GM23338 (cell line): ENCODE results near the gene VDR. TPM values are rescaled to one million over a fixed set of nuclear protein-coding genes. Genes with fewer than 3 reads are reported as not detected.
"Not testable (repeated sequence)": the region's sequence is repeated elsewhere in the genome, so short reads cannot be mapped to it uniquely, and the experiment has no call there.

Source experiments
- ATAC-seq: fragments of 200-7000 bp; cut with Tn5 transposase; 3 replicates; pipeline ENCODE4 v1.9.1; 2020
- DNase-seq: peaks from one replicate; pipeline ENCODE4 v3.0.0-alpha.2; 2015; ENCODE audit warnings: low spot score
- H2AFZ ChIP-seq: fragments of 200-600 bp; sonication (generic); 2 replicates; pipeline ENCODE4 v1.8.0; 2016; ENCODE audit warnings: antibody characterized with exemption, mild to moderate bottlenecking, moderate library complexity
- H3F3A ChIP-seq: fragments of 200-600 bp; sonication (generic); replicated peaks from 2 replicates; pipeline ENCODE4 v1.8.0; 2017; ENCODE audit warnings: antibody characterized with exemption, mixed run types, low read depth
- H3K27ac ChIP-seq: fragments of 200-600 bp; sonication (generic); 2 replicates; pipeline ENCODE4 v1.6.1; 2016; ENCODE audit warnings: low read depth
- H3K27me3 ChIP-seq: fragments of 200-600 bp; sonication (generic); 2 replicates; pipeline ENCODE4 v1.8.0; 2016; ENCODE audit warnings: mild to moderate bottlenecking, mixed run types, moderate library complexity; ENCODE audit not compliant: insufficient read depth
- H3K36me3 ChIP-seq: fragments of 200-600 bp; sonication (generic); 2 replicates; pipeline ENCODE4 v1.8.0; 2016; ENCODE audit warnings: mild to moderate bottlenecking; ENCODE audit not compliant: insufficient read depth
- H3K4me1 ChIP-seq: fragments of 200-600 bp; sonication (generic); 2 replicates; pipeline ENCODE4 v1.8.0; 2016; ENCODE audit warnings: mild to moderate bottlenecking, moderate library complexity; ENCODE audit not compliant: insufficient read depth
- H3K4me2 ChIP-seq: fragments of 200-600 bp; sonication (generic); 2 replicates; pipeline ENCODE4 v1.7.1; 2017; ENCODE audit warnings: mixed run types
- H3K4me3 ChIP-seq: fragments of 200-600 bp; sonication (generic); 2 replicates; pipeline ENCODE4 v1.6.1; 2016; ENCODE audit warnings: mixed run types
- H3K79me2 ChIP-seq: fragments of 200-600 bp; sonication (generic); replicated peaks from 2 replicates; pipeline ENCODE4 v1.8.0; 2017; ENCODE audit warnings: mild to moderate bottlenecking; ENCODE audit not compliant: insufficient read depth
- H3K9me2 ChIP-seq: fragments of 200-600 bp; sonication (generic); 2 replicates; pipeline ENCODE4 v1.8.0; 2017; ENCODE audit not compliant: insufficient read depth
- H4K20me1 ChIP-seq: fragments of 200-600 bp; sonication (generic); replicated peaks from 2 replicates; pipeline ENCODE4 v1.8.0; 2017; ENCODE audit warnings: mild to moderate bottlenecking; ENCODE audit not compliant: insufficient read depth
- H3K27ac Mint-ChIP-seq: 2 replicates; pipeline ENCODE4 v1.8.0; 2020; ENCODE audit warnings: inconsistent platforms, mild to moderate bottlenecking, moderate library complexity, mixed read lengths
- H3K27me3 Mint-ChIP-seq: 3 replicates; pipeline ENCODE4 v1.8.0; 2022; ENCODE audit warnings: low read depth, mild to moderate bottlenecking, moderate library complexity, mixed read lengths, inconsistent platforms; ENCODE audit not compliant: insufficient read depth, poor library complexity
- H3K36me3 Mint-ChIP-seq: 3 replicates; pipeline ENCODE4 v1.8.0; 2021; ENCODE audit warnings: low read depth, mild to moderate bottlenecking, inconsistent platforms, moderate library complexity, mixed read lengths
- H3K4me1 Mint-ChIP-seq: 3 replicates; pipeline ENCODE4 v1.8.0; 2020; ENCODE audit warnings: mild to moderate bottlenecking, inconsistent platforms, mixed read lengths
- H3K4me3 Mint-ChIP-seq: 3 replicates; pipeline ENCODE4 v1.8.0; 2021; ENCODE audit warnings: moderate library complexity, mild to moderate bottlenecking, inconsistent platforms, mixed read lengths
- H3K9me3 Mint-ChIP-seq: 3 replicates; pipeline ENCODE4 v1.8.0; 2020; ENCODE audit warnings: moderate library complexity, mild to moderate bottlenecking, inconsistent platforms, mixed read lengths
- ETS1 ChIP-seq: IDR thresholded peaks from 2 replicates; pipeline ENCODE4 v1.6.1; 2016; ENCODE audit warnings: antibody characterized with exemption
- EZH2 ChIP-seq: fragments of 200-600 bp; sonication (generic); IDR thresholded peaks from one replicate; pipeline ENCODE4 v1.8.0; 2017; ENCODE audit warnings: antibody characterized with exemption, mild to moderate bottlenecking, low read depth; ENCODE audit not compliant: unreplicated experiment
- EZH2phosphoT487 ChIP-seq: fragments of 200-600 bp; sonication (generic); IDR thresholded peaks from one replicate; pipeline ENCODE4 v1.8.1; 2018; ENCODE audit warnings: antibody characterized with exemption; ENCODE audit not compliant: unreplicated experiment
- JUNB ChIP-seq: IDR thresholded peaks from one replicate; pipeline ENCODE4 v1.6.1; 2016; ENCODE audit warnings: antibody characterized with exemption; ENCODE audit not compliant: unreplicated experiment
- NANOG ChIP-seq: IDR thresholded peaks from 2 replicates; pipeline ENCODE4 v1.6.1; 2016; ENCODE audit warnings: antibody characterized with exemption, borderline replicate concordance
- POLR2AphosphoS5 ChIP-seq: IDR thresholded peaks from 2 replicates; pipeline ENCODE4 v1.6.1; 2016; ENCODE audit warnings: antibody characterized with exemption, low read depth
- STAT1 ChIP-seq: IDR thresholded peaks from one replicate; pipeline ENCODE4 v1.6.1; 2016; ENCODE audit warnings: antibody characterized with exemption; ENCODE audit not compliant: unreplicated experiment
- ZNF114 ChIP-seq: fragments of 250-450 bp; sonication (Bioruptor Pico); IDR thresholded peaks from 2 replicates; pipeline ENCODE4 v1.5.0; 2020; ENCODE audit warnings: mild to moderate bottlenecking, moderate library complexity
- ZNF331 ChIP-seq: fragments of 250-450 bp; sonication (Bioruptor Pico); IDR thresholded peaks from 2 replicates; pipeline ENCODE4 v1.5.0; 2020; ENCODE audit warnings: low read depth, mild to moderate bottlenecking, moderate library complexity
- polyA plus RNA-seq: library from polyadenylated mRNA; unstranded; fragments of >200 nt; fragmentation: Nextera tagmentation; extraction: Ambion mirVana; gene quantifications from 2 replicates; pipeline ENCODE4 v1.2.1, GENCODE V29; 2016
- total RNA-seq: library from RNA; depleted of rRNA; stranded (reverse); fragments of >200 nt; shearing (Covaris generic); gene quantifications from 2 replicates; pipeline ENCODE4 v1.2.3, GENCODE V29; 2014
- TF ChIP-seq, protein P1 (sequence below): IDR thresholded peaks from one replicate; pipeline ENCODE4 v1.6.1; 2018; ENCODE audit warnings: antibody characterized with exemption; ENCODE audit not compliant: unreplicated experiment
- TF ChIP-seq, protein P2 (sequence below), 2 experiments: fragments of 200-600 bp in 1 of 2; sonication (generic) in 1 of 2; conservative IDR thresholded peaks; 2 replicates each; pipeline versions ENCODE4 v1.5.1 to v1.6.1; 2016 to 2017; ENCODE audit warnings: antibody characterized with exemption in 2 of 2, low read depth in 2 of 2, mild to moderate bottlenecking in 2 of 2, moderate library complexity in 1 of 2

Gene VDR
- total and polyA plus RNA-seq, 2 experiments from 2014 or later, result 0.37 to 1.4 TPM

- no peak for TF ChIP-seq ZNF331 (CRISPR knock-in tag)
- no peak for TF ChIP-seq ZNF114 (CRISPR knock-in tag)
- TF ChIP-seq EZH2, result no peak
- no peak for TF ChIP-seq POLR2AphosphoS5
- TF ChIP-seq, protein P1, sequence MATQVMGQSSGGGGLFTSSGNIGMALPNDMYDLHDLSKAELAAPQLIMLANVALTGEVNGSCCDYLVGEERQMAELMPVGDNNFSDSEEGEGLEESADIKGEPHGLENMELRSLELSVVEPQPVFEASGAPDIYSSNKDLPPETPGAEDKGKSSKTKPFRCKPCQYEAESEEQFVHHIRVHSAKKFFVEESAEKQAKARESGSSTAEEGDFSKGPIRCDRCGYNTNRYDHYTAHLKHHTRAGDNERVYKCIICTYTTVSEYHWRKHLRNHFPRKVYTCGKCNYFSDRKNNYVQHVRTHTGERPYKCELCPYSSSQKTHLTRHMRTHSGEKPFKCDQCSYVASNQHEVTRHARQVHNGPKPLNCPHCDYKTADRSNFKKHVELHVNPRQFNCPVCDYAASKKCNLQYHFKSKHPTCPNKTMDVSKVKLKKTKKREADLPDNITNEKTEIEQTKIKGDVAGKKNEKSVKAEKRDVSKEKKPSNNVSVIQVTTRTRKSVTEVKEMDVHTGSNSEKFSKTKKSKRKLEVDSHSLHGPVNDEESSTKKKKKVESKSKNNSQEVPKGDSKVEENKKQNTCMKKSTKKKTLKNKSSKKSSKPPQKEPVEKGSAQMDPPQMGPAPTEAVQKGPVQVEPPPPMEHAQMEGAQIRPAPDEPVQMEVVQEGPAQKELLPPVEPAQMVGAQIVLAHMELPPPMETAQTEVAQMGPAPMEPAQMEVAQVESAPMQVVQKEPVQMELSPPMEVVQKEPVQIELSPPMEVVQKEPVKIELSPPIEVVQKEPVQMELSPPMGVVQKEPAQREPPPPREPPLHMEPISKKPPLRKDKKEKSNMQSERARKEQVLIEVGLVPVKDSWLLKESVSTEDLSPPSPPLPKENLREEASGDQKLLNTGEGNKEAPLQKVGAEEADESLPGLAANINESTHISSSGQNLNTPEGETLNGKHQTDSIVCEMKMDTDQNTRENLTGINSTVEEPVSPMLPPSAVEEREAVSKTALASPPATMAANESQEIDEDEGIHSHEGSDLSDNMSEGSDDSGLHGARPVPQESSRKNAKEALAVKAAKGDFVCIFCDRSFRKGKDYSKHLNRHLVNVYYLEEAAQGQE, result no peak
- no peak for TF ChIP-seq EZH2phosphoT487
- no peak for TF ChIP-seq NANOG
Observed at GRCh38 chr12:47816403-47817271, 88.2 kb downstream of the VDR start (continued).

DNA sequence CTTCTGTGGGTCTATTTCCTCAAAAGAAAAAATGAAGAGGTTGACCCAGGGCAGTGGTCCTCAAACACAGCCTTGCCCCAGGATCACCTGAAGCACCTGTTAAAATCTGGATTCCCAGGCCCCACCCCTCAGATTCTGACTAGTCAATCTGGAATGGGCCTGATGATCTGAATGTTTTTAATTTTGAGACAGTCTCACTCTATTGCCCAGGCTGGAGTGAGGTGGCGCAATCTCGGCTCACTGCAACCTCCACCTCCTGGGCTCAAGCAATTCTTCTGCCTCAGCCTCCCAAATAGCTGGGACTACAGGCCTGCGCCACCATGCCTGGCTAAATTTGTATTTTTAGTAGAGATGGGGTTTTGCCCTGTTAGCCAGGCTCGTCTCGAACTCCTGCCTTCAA, 89.3 kb downstream of the VDR start:
- not testable (repeated sequence) for H3K36me3 ChIP-seq, DNase-seq, ATAC-seq, H2AFZ ChIP-seq, H3K4me3 ChIP-seq, H3K27me3 ChIP-seq, H3K27ac Mint-ChIP-seq, H3K27me3 Mint-ChIP-seq, H3K4me3 Mint-ChIP-seq, H3K27ac ChIP-seq, H3K9me2 ChIP-seq, H3K4me2 ChIP-seq, H3K9me3 Mint-ChIP-seq
- H3K36me3 Mint-ChIP-seq, result peaks cover 11% of the 10 kb centered on the region
- Histone ChIP-seq H3K79me2 (peaks cover 77% of the 10 kb centered on the region), H3F3A (peaks cover 22% of the 10 kb centered on the region), H3K4me1 (peaks cover 72% of the 10 kb centered on the region), H4K20me1 (peaks cover 24% of the 10 kb centered on the region)
- peaks cover 75% of the 10 kb centered on the region for H3K4me1 Mint-ChIP-seq

GRCh38 chr12:47814539-47815170, 90.1 kb downstream of the VDR start:
- Histone ChIP-seq H3K9me2 (no peaks in the 10 kb centered on the region), H3K4me1 (peaks cover 80% of the 10 kb centered on the region), H3K79me2 (peaks cover 85% of the 10 kb centered on the region), H3K4me2 (peak overlapping the region; percentile 94), H2AFZ (no peak overlapping the region), H3F3A (peaks cover 25% of the 10 kb centered on the region), H3K27ac (peak overlapping the region; percentile 98; the same call in 1 of the 2 replicates), H3K27me3 (no peaks in the 10 kb centered on the region), H3K4me3 (no peak overlapping the region), H3K36me3 (no peaks in the 10 kb centered on the region; the same call in 1 of the 2 replicates), H4K20me1 (peaks cover 29% of the 10 kb centered on the region)
- Mint-ChIP-seq H3K9me3 (no peaks in the 10 kb centered on the region), H3K4me3 (no peak overlapping the region; the same call in 2 of the 3 replicates), H3K27me3 (peaks cover 6% of the 10 kb centered on the region), H3K36me3 (peaks cover 11% of the 10 kb centered on the region), H3K4me1 (peaks cover 81% of the 10 kb centered on the region), H3K27ac (peak overlapping the region; percentile 38; the same call in 1 of the 2 replicates)
- no peak for DNase-seq
- ATAC-seq, result no peak
- TF ChIP-seq EZH2, result no peak
- no peak for TF ChIP-seq JUNB
- TF ChIP-seq EZH2phosphoT487, result no peak
- TF ChIP-seq, protein P2, sequence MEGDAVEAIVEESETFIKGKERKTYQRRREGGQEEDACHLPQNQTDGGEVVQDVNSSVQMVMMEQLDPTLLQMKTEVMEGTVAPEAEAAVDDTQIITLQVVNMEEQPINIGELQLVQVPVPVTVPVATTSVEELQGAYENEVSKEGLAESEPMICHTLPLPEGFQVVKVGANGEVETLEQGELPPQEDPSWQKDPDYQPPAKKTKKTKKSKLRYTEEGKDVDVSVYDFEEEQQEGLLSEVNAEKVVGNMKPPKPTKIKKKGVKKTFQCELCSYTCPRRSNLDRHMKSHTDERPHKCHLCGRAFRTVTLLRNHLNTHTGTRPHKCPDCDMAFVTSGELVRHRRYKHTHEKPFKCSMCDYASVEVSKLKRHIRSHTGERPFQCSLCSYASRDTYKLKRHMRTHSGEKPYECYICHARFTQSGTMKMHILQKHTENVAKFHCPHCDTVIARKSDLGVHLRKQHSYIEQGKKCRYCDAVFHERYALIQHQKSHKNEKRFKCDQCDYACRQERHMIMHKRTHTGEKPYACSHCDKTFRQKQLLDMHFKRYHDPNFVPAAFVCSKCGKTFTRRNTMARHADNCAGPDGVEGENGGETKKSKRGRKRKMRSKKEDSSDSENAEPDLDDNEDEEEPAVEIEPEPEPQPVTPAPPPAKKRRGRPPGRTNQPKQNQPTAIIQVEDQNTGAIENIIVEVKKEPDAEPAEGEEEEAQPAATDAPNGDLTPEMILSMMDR (conservative IDR thresholded peaks at IDR 0.05; ENCODE audit: low read depth in 2 of 2), result no peak
- no peak for TF ChIP-seq ETS1
- TF ChIP-seq, protein P1, result no peak
- TF ChIP-seq STAT1, result no peak
